B cell (primary cell): Measurements from ENCODE around the gene MICAL3.

ENCODE experiments used
- CTCF ChIP-seq: fragments of 200-600 bp; IDR thresholded peaks from one replicate; pipeline ENCODE4 v1.8.0; 2022; ENCODE audit warnings: antibody characterized with exemption, mild to moderate bottlenecking
- EZH2 ChIP-seq: IDR thresholded peaks from 2 replicates; pipeline ENCODE4 v1.6.1; 2012; ENCODE audit warnings: borderline replicate concordance, low read depth, mild to moderate bottlenecking, moderate library complexity, low read length; ENCODE audit not compliant: insufficient read depth, poor library complexity, severe bottlenecking

DNA sequence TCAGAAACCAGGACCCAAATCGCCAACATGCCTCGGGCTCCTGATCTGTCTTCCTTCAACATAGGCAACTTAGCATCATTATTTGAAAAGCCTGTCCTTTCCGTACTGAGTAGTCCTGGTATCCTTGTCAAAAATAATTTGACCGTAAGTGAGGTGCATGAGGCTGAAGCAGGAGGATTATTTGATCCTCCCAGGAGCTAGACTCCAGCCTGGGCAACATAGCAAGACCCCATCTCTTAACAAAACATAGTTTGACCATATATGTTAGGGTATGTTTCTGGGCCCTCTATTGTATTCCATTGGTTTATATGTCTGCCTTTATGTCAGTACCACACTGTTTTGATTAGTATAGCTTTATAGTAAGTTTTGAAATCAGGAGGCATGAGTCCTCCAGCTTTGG is 112.5 kb downstream of the MICAL3 start:
- TF ChIP-seq EZH2 (no peak), CTCF (no peak)
